ENCODE data around the gene OPA1.

OPA1 gene

DNA sequence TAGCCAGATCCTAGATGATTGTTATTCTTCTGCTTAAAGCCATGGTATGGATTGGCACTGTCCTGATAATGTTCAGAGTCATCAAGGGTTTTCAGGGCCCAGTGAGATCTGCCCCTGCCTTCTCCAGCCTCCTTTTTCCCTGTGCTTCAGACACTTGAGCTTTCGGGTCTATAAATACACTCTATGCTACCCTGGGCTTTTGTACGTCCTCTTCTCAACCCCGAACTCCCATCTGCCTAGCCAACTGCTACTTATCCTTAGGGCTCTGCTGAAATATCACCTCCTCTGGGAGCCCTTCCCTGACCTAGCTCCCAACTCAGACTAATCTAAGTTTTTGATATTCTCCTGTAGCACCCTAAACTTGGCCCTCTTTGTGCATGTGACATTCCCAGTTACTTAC lies 115.3 kb downstream of the OPA1 start:
- Histone ChIP-seq H4K20me1 (ENCODE audit: insufficient read depth) (no peaks in the 10 kb centered on the region), H2AFZ (ENCODE audit: low read depth) (no peak overlapping the region), H3K9ac (no peak overlapping the region), H3K4me2 (no peak overlapping the region), H3K4me3 (IDR thresholded peaks at IDR 0.05; ENCODE audit: insufficient read depth, low read depth, low read length) (no peak overlapping the region), H3K27me3 (ENCODE audit: insufficient read depth, low read depth) (no peaks in the 10 kb centered on the region), H3K4me1 (ENCODE audit: low read depth, poor library complexity, severe bottlenecking) (no peaks in the 10 kb centered on the region), H3K27ac (no peak overlapping the region), H3K36me3 (ENCODE audit: insufficient read depth) (no peaks in the 10 kb centered on the region), H3K79me2 (ENCODE audit: insufficient read depth, low read depth) (no peaks in the 10 kb centered on the region)
- TF ChIP-seq, protein P1, sequence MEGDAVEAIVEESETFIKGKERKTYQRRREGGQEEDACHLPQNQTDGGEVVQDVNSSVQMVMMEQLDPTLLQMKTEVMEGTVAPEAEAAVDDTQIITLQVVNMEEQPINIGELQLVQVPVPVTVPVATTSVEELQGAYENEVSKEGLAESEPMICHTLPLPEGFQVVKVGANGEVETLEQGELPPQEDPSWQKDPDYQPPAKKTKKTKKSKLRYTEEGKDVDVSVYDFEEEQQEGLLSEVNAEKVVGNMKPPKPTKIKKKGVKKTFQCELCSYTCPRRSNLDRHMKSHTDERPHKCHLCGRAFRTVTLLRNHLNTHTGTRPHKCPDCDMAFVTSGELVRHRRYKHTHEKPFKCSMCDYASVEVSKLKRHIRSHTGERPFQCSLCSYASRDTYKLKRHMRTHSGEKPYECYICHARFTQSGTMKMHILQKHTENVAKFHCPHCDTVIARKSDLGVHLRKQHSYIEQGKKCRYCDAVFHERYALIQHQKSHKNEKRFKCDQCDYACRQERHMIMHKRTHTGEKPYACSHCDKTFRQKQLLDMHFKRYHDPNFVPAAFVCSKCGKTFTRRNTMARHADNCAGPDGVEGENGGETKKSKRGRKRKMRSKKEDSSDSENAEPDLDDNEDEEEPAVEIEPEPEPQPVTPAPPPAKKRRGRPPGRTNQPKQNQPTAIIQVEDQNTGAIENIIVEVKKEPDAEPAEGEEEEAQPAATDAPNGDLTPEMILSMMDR (conservative IDR thresholded peaks at IDR 0.05; ENCODE audit: low read depth, low read length): no peak

- Histone ChIP-seq H4K20me1 (ENCODE audit: insufficient read depth) (no peaks in the 10 kb centered on the region), H3K9ac (no peak overlapping the region), H2AFZ (ENCODE audit: low read depth) (no peak overlapping the region), H3K36me3 (ENCODE audit: insufficient read depth) (no peaks in the 10 kb centered on the region), H3K4me2 (no peak overlapping the region), H3K27me3 (ENCODE audit: insufficient read depth, low read depth) (no peaks in the 10 kb centered on the region), H3K79me2 (ENCODE audit: insufficient read depth, low read depth) (no peaks in the 10 kb centered on the region), H3K27ac (no peak overlapping the region), H3K4me3 (IDR thresholded peaks at IDR 0.05; ENCODE audit: insufficient read depth, low read depth, low read length) (no peak overlapping the region), H3K4me1 (ENCODE audit: low read depth, poor library complexity, severe bottlenecking) (no peaks in the 10 kb centered on the region)
- TF ChIP-seq, protein P1 (conservative IDR thresholded peaks at IDR 0.05; ENCODE audit: low read depth, low read length): no peak
These were observed 117.5 kb downstream of the OPA1 start for GRCh38 chr3:193710286-193711165.

- H3K4me2 ChIP-seq: no peak overlapping the region
These were observed 118.1 kb downstream of the OPA1 start for GRCh38 chr3:193711166-193711485.

DNA sequence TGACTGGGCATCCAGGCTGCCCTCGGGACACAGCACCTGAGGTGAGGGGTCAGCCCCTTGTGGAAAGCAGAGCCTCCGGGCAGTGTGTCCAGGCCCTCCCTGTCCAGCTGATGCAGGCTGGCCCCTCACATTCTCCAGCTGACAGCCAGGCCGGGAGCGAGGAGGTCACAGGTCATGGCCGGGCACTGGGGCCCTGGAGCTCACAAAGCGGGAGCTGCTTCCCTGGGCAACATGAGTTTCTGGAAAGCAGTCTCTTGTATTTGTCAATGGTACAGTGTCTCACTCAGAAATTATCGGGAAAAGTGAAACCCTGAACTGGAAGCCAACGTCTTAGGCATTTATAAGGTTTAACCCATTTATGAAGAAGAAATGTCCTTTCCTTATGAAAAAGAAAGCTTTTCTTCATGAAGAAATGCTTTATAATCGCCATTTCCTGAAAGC lies 118.5 kb downstream of the OPA1 start:
- Histone ChIP-seq H3K4me1 (ENCODE audit: low read depth, poor library complexity, severe bottlenecking) (no peaks in the 10 kb centered on the region), H3K9ac (no peak overlapping the region), H2AFZ (ENCODE audit: low read depth) (no peak overlapping the region), H3K27ac (no peak overlapping the region), H3K27me3 (ENCODE audit: insufficient read depth, low read depth) (no peaks in the 10 kb centered on the region), H3K4me2 (no peak overlapping the region), H3K79me2 (ENCODE audit: insufficient read depth, low read depth) (no peaks in the 10 kb centered on the region), H3K4me3 (IDR thresholded peaks at IDR 0.05; ENCODE audit: insufficient read depth, low read depth, low read length) (no peak overlapping the region), H3K36me3 (ENCODE audit: insufficient read depth) (no peaks in the 10 kb centered on the region), H4K20me1 (ENCODE audit: insufficient read depth) (no peaks in the 10 kb centered on the region)
- TF ChIP-seq, protein P1 (conservative IDR thresholded peaks at IDR 0.05; ENCODE audit: low read depth, low read length): no peak

More at GRCh38 chr3:193711166-193711485, 118.1 kb downstream of the OPA1 start:
- Histone ChIP-seq H4K20me1 (ENCODE audit: insufficient read depth) (no peaks in the 10 kb centered on the region), H3K27me3 (ENCODE audit: insufficient read depth, low read depth) (no peaks in the 10 kb centered on the region), H3K36me3 (ENCODE audit: insufficient read depth) (no peaks in the 10 kb centered on the region), H3K4me3 (IDR thresholded peaks at IDR 0.05; ENCODE audit: insufficient read depth, low read depth, low read length) (no peak overlapping the region), H2AFZ (ENCODE audit: low read depth) (no peak overlapping the region), H3K4me1 (ENCODE audit: low read depth, poor library complexity, severe bottlenecking) (no peaks in the 10 kb centered on the region), H3K27ac (no peak overlapping the region), H3K9ac (no peak overlapping the region), H3K79me2 (ENCODE audit: insufficient read depth, low read depth) (no peaks in the 10 kb centered on the region)
- TF ChIP-seq, protein P1 (conservative IDR thresholded peaks at IDR 0.05; ENCODE audit: low read depth, low read length): no peak

Data from KMS-11 (cell line).